Measurements from ENCODE around the gene CDH12.

CDH12 gene

DNA sequence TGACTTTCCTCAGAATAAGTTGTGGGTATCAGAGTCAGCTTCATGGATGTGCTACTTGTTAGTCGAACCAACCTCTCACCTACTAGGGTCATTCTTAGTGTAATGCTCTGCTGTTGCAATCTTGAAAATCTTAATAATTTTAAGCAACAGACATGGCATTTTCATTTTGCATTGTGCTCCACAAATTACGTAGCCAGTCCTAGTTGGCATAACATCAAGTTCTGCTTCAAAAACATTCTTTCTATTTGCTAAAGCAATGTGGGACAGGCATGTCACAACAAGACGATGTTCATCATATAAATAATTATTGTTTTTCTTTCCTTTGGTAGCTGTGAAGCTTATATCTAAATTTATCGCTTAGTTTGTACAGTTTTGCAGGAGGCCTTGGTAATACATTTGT, 39.3 kb upstream of the CDH12 start:
- TF ChIP-seq FOXP2 (optimal IDR thresholded peaks at IDR 0.05; ENCODE audit: borderline replicate concordance, extremely low read depth, extremely low read length, insufficient read depth) (no peak), POLR2AphosphoS5 (IDR thresholded peaks at IDR 0.05; ENCODE audit: low read depth, low read length) (no peak), SIN3A (IDR thresholded peaks at IDR 0.05; ENCODE audit: borderline replicate concordance, insufficient read depth, low read length) (no peak), TAF1 (IDR thresholded peaks at IDR 0.05; ENCODE audit: borderline replicate concordance, insufficient read depth, low read length) (no peak)
- TF ChIP-seq, protein P1, sequence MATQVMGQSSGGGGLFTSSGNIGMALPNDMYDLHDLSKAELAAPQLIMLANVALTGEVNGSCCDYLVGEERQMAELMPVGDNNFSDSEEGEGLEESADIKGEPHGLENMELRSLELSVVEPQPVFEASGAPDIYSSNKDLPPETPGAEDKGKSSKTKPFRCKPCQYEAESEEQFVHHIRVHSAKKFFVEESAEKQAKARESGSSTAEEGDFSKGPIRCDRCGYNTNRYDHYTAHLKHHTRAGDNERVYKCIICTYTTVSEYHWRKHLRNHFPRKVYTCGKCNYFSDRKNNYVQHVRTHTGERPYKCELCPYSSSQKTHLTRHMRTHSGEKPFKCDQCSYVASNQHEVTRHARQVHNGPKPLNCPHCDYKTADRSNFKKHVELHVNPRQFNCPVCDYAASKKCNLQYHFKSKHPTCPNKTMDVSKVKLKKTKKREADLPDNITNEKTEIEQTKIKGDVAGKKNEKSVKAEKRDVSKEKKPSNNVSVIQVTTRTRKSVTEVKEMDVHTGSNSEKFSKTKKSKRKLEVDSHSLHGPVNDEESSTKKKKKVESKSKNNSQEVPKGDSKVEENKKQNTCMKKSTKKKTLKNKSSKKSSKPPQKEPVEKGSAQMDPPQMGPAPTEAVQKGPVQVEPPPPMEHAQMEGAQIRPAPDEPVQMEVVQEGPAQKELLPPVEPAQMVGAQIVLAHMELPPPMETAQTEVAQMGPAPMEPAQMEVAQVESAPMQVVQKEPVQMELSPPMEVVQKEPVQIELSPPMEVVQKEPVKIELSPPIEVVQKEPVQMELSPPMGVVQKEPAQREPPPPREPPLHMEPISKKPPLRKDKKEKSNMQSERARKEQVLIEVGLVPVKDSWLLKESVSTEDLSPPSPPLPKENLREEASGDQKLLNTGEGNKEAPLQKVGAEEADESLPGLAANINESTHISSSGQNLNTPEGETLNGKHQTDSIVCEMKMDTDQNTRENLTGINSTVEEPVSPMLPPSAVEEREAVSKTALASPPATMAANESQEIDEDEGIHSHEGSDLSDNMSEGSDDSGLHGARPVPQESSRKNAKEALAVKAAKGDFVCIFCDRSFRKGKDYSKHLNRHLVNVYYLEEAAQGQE (IDR thresholded peaks at IDR 0.05; ENCODE audit: insufficient read depth in 1 of 2, low read depth in 2 of 2, low read length in 2 of 2), result no peak

- TF ChIP-seq POLR2AphosphoS5 (IDR thresholded peaks at IDR 0.05; ENCODE audit: low read depth, low read length) (no peak), FOXP2 (optimal IDR thresholded peaks at IDR 0.05; ENCODE audit: borderline replicate concordance, extremely low read depth, extremely low read length, insufficient read depth) (no peak), SIN3A (IDR thresholded peaks at IDR 0.05; ENCODE audit: borderline replicate concordance, insufficient read depth, low read length) (no peak), TAF1 (IDR thresholded peaks at IDR 0.05; ENCODE audit: borderline replicate concordance, insufficient read depth, low read length) (no peak)
- TF ChIP-seq, protein P1 (IDR thresholded peaks at IDR 0.05; ENCODE audit: insufficient read depth in 1 of 2, low read depth in 2 of 2, low read length in 2 of 2), result no peak
Observed at GRCh38 chr5:22889720-22890119, 36.6 kb upstream of the CDH12 start.

DNA sequence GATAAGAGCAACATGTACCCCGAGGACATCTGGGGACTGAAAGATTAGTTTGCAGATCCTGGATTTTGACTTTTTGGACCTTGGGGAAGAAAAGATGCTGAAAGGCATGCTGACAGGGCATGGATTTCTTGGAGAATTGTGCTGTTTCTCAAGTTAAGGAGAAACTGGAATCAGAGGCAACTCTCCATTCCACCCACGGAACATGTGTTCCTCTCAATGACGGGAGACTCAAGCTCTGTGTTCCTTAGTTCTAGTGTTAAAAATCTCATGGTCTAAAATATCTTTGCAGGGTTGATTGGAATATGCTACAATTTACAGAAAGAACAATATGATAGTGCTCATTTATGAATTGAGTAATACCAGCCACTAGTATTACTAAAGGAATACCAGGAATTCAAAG, 34.4 kb upstream of the CDH12 start:
- TF ChIP-seq SIN3A (IDR thresholded peaks at IDR 0.05; ENCODE audit: borderline replicate concordance, insufficient read depth, low read length) (no peak), TAF1 (IDR thresholded peaks at IDR 0.05; ENCODE audit: borderline replicate concordance, insufficient read depth, low read length) (no peak), FOXP2 (optimal IDR thresholded peaks at IDR 0.05; ENCODE audit: borderline replicate concordance, extremely low read depth, extremely low read length, insufficient read depth) (no peak), POLR2AphosphoS5 (IDR thresholded peaks at IDR 0.05; ENCODE audit: low read depth, low read length) (no peak)
- TF ChIP-seq, protein P1 (IDR thresholded peaks at IDR 0.05; ENCODE audit: insufficient read depth in 1 of 2, low read depth in 2 of 2, low read length in 2 of 2), result no peak

DNA sequence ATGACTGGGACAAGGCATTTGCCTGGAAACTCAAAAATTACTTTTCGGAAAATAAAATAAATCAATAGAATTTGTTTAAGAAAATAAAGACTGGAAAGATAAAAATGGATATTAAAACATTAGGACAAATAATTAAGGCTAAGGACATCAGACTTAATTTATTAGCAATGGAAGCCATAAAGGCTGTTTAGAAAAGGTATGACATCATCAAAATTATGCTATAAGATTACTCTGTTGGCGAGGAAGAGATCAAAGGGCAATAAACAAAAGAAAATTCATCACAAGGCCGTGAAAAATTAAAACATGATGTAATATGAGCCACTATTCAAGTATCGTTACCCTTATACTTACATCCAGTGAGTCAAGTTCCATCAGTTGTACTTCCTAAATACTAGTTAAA, 2.7 kb upstream of the CDH12 start:
- TF ChIP-seq SIN3A (IDR thresholded peaks at IDR 0.05; ENCODE audit: borderline replicate concordance, insufficient read depth, low read length) (no peak), TAF1 (IDR thresholded peaks at IDR 0.05; ENCODE audit: borderline replicate concordance, insufficient read depth, low read length) (no peak), FOXP2 (optimal IDR thresholded peaks at IDR 0.05; ENCODE audit: borderline replicate concordance, extremely low read depth, extremely low read length, insufficient read depth) (no peak), POLR2AphosphoS5 (IDR thresholded peaks at IDR 0.05; ENCODE audit: low read depth, low read length) (no peak)
- TF ChIP-seq, protein P1 (IDR thresholded peaks at IDR 0.05; ENCODE audit: insufficient read depth in 1 of 2, low read depth in 2 of 2, low read length in 2 of 2), result no peak

DNA sequence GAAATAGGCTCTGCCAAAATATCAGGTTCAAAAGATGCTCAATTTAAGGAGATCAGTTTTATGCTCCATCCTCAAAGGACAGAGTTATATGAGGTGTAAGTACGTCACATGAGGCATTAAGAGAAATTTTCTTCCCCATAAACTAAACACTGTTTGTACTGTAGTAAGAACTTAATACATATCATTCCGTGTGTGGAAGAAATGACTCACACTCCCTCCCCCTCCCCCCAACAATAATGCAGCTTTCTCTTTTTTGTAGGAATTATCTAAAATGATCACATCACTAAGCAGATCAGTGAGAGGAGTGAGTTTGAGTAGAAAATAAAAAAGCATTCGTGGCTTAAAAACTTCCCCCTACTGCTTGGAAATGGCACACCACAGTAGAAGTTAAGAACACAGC, 2.2 kb downstream of the CDH12 start:
- TF ChIP-seq TAF1 (IDR thresholded peaks at IDR 0.05; ENCODE audit: borderline replicate concordance, insufficient read depth, low read length) (no peak), FOXP2 (optimal IDR thresholded peaks at IDR 0.05; ENCODE audit: borderline replicate concordance, extremely low read depth, extremely low read length, insufficient read depth) (no peak), POLR2AphosphoS5 (IDR thresholded peaks at IDR 0.05; ENCODE audit: low read depth, low read length) (no peak), SIN3A (IDR thresholded peaks at IDR 0.05; ENCODE audit: borderline replicate concordance, insufficient read depth, low read length) (no peak)
- TF ChIP-seq, protein P1 (IDR thresholded peaks at IDR 0.05; ENCODE audit: insufficient read depth in 1 of 2, low read depth in 2 of 2, low read length in 2 of 2), result no peak

Data from PFSK-1 (cell line).